ENCODE measurements around the gene BUD31.

The BUD31 gene

DNA sequence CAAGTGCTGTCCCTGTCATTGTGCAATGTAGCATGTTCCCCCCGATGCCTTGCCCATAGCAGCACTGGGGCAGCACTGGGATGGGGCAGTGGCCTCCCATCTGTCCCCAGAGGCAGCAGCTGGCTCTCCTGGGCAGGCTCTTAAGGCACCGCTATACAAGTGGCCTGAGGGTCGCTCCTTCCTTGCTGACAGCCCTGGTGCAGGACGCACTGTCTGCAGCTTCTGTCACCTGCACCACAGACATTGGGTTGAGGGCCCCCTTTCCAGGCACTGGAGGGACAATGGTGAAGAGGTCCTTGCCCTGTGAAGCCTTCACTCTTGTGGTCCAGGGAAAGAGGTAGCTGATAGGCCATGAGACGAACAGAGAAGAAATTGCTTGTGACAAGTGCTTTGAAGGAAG, 40.6 kb downstream of the BUD31 start:
- H3K4me3 ChIP-seq (ENCODE audit: insufficient read depth, low read length, poor library complexity, severe bottlenecking), result no peak overlapping the region
- no peaks in the 10 kb centered on the region for H3K27me3 ChIP-seq (ENCODE audit: low read length)
- H4K20me1 ChIP-seq (ENCODE audit: low read depth, low read length), result no peaks in the 10 kb centered on the region
- H3K4me2 ChIP-seq (ENCODE audit: low read depth, low read length, poor library complexity, severe bottlenecking), result no peak overlapping the region
- H3F3A ChIP-seq (ENCODE audit: insufficient read depth), result no peaks in the 10 kb centered on the region
- peaks cover 11% of the 10 kb centered on the region; the same call in 1 of the 2 replicates for H3K36me3 ChIP-seq (ENCODE audit: low read length)
- H3K79me2 ChIP-seq (ENCODE audit: insufficient read depth, low read length), result no peaks in the 10 kb centered on the region
- no peak overlapping the region for H2AFZ ChIP-seq (ENCODE audit: low read depth, low read length, severe bottlenecking)
- no peaks in the 10 kb centered on the region for H3K9me3 ChIP-seq (ENCODE audit: insufficient read depth, low read length)
- H3K9me2 ChIP-seq (replicated peaks; ENCODE audit: insufficient read depth, low read length), result no peaks in the 10 kb centered on the region
- no peak for TF ChIP-seq EZH2phosphoT487 (conservative IDR thresholded peaks at IDR 0.05; ENCODE audit: low read length)
- TF ChIP-seq, protein P1, sequence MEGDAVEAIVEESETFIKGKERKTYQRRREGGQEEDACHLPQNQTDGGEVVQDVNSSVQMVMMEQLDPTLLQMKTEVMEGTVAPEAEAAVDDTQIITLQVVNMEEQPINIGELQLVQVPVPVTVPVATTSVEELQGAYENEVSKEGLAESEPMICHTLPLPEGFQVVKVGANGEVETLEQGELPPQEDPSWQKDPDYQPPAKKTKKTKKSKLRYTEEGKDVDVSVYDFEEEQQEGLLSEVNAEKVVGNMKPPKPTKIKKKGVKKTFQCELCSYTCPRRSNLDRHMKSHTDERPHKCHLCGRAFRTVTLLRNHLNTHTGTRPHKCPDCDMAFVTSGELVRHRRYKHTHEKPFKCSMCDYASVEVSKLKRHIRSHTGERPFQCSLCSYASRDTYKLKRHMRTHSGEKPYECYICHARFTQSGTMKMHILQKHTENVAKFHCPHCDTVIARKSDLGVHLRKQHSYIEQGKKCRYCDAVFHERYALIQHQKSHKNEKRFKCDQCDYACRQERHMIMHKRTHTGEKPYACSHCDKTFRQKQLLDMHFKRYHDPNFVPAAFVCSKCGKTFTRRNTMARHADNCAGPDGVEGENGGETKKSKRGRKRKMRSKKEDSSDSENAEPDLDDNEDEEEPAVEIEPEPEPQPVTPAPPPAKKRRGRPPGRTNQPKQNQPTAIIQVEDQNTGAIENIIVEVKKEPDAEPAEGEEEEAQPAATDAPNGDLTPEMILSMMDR (IDR thresholded peaks at IDR 0.05; ENCODE audit: insufficient read depth, low read length, poor library complexity, severe bottlenecking), result no peak
- no peak overlapping the region for H3K27ac ChIP-seq (ENCODE audit: low read depth, low read length)
- H3K9ac ChIP-seq (ENCODE audit: low read length), result no peak overlapping the region

DNA sequence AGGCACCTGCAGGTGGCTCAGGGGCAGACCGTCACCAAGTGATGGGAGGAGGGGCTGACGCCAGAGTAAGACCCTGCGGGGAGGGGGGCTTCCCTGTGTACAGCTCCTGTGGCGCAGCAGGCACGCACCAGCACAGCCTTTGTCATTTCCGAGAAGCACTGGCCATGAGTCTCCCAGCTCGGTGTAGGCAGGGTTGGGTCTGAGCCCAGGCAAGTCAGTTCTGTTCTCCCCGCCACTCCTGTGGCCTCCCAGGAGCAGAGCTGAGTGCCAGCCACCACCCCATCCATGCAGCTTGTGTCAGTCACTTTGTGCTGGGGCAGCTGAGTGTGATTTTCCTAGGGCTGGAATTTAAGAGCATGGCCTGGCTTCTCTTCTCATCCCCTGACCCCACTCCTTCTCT, 43.2 kb downstream of the BUD31 start:
- Histone ChIP-seq H3K79me2 (ENCODE audit: insufficient read depth, low read length) (no peaks in the 10 kb centered on the region), H3K27me3 (ENCODE audit: low read length) (no peaks in the 10 kb centered on the region), H4K20me1 (ENCODE audit: low read depth, low read length) (no peaks in the 10 kb centered on the region), H3K9ac (ENCODE audit: low read length) (no peak overlapping the region), H3K27ac (ENCODE audit: low read depth, low read length) (no peak overlapping the region), H3K4me2 (ENCODE audit: low read depth, low read length, poor library complexity, severe bottlenecking) (no peak overlapping the region), H2AFZ (ENCODE audit: low read depth, low read length, severe bottlenecking) (no peak overlapping the region), H3K9me3 (ENCODE audit: insufficient read depth, low read length) (no peaks in the 10 kb centered on the region), H3K9me2 (replicated peaks; ENCODE audit: insufficient read depth, low read length) (no peaks in the 10 kb centered on the region), H3K36me3 (ENCODE audit: low read length) (no peaks in the 10 kb centered on the region), H3K4me3 (ENCODE audit: insufficient read depth, low read length, poor library complexity, severe bottlenecking) (no peak overlapping the region), H3F3A (ENCODE audit: insufficient read depth) (no peaks in the 10 kb centered on the region)
- TF ChIP-seq, protein P1 (IDR thresholded peaks at IDR 0.05; ENCODE audit: insufficient read depth, low read length, poor library complexity, severe bottlenecking), result no peak

DNA sequence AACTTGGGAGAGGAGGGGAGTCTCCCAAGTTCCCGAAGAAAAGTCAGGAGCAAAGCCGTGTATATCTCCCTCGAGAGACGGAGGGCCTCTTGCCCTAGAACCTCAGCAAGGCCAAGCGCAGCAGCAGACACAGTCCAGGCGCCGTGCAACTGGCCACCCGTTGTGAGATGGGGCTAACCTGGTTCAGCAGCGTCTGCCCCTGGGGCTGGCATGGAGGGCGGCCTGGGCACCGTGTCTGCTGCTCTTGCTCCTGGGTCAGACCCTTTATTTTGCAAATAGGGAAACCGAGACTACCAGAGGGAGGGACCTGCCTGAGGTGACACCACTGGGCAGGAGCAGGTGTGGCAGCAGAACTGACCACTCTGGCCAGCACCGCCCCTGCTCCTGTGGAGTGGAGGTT, 43.8 kb downstream of the BUD31 start:
- Histone ChIP-seq H3K4me3 (ENCODE audit: insufficient read depth, low read length, poor library complexity, severe bottlenecking) (no peak overlapping the region), H3K36me3 (ENCODE audit: low read length) (peaks cover 5% of the 10 kb centered on the region; the same call in 1 of the 2 replicates), H3K4me2 (ENCODE audit: low read depth, low read length, poor library complexity, severe bottlenecking) (no peak overlapping the region), H3K9ac (ENCODE audit: low read length) (no peak overlapping the region), H4K20me1 (ENCODE audit: low read depth, low read length) (no peaks in the 10 kb centered on the region), H3K27ac (ENCODE audit: low read depth, low read length) (no peak overlapping the region), H3F3A (ENCODE audit: insufficient read depth) (no peaks in the 10 kb centered on the region), H3K9me3 (ENCODE audit: insufficient read depth, low read length) (no peaks in the 10 kb centered on the region), H3K9me2 (replicated peaks; ENCODE audit: insufficient read depth, low read length) (no peaks in the 10 kb centered on the region), H3K27me3 (ENCODE audit: low read length) (no peaks in the 10 kb centered on the region), H3K79me2 (ENCODE audit: insufficient read depth, low read length) (no peaks in the 10 kb centered on the region), H2AFZ (ENCODE audit: low read depth, low read length, severe bottlenecking) (no peak overlapping the region)
- TF ChIP-seq EZH2phosphoT487 (conservative IDR thresholded peaks at IDR 0.05; ENCODE audit: low read length), result no peak
- TF ChIP-seq, protein P1 (IDR thresholded peaks at IDR 0.05; ENCODE audit: insufficient read depth, low read length, poor library complexity, severe bottlenecking), result no peak

Data from SU-DHL-6 (cell line).